C4-2B (cell line): ENCODE data around the gene TRPC6.

ENCODE experiments used
- CTCF ChIP-seq: fragments of 450-650 bp; conservative IDR thresholded peaks from 2 replicates; pipeline ENCODE4 v1.5.1; 2017; ENCODE audit warnings: mild to moderate bottlenecking
- ZFX ChIP-seq: fragments of 450-650 bp; IDR thresholded peaks from 2 replicates; pipeline ENCODE4 v1.6.1; 2017

GRCh38 chr11:101446238-101446637 lies 137.6 kb downstream of the TRPC6 start:
- TF ChIP-seq CTCF, result no peak
- no peak for TF ChIP-seq ZFX
